ENCODE measurements around the gene RGL1.

RGL1 gene

DNA sequence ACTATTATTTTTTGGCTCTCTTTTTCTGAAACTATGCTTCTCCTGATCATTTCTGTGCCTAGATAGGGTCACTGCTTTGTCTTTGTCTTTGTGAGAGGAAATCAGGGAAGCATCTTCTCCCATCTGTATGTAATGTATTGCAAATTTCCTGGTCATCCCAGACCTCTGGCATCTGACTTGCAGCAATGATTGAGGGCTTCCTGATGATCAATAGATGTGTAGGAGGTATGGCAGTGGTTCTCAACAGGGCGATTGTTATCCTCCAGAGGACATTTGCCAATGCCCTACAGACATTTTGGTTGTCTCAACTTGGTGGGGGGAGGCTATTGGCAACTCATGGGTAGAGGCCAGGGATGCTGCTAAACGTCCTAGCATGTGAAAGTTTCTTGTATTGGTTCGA is 64.7 kb downstream of the RGL1 start:
- no peak for DNase-seq (ENCODE audit: low spot score)

DNA sequence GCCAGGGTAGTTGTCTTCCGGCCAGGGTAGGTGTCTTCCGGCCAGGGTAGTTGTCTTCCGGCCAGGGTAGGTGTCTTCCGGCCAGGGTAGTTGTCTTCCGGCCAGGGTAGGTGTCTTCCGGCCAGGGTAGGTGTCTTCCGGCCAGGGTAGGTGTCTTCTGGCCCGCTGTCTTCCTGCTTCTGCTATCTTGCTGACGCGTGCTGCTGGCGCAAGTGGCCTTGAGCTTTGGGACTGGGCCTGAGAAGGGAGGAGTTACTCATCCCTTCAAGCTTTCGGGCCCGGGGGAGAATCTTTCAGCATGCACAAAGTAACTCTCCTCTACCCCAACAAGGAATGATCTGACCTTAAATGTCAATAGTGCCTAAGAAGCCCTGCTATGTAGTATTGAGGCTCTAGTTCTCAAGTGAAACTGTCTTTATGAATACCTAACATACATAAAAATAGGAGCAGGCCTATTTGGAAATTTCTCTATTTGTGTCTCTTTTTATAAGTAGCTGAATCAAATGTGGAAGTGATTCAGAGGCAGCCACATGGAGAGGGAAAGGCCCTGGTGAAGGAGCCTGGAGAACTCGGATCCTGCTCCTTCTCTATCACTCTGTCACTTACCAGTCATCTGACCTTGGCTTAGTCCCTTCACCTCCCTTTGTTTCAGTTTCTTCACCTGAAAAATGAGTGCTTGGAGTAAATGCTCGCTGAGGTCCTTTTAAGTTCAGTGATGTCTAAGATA is 65.6 kb downstream of the RGL1 start:
- no peak for DNase-seq (ENCODE audit: low spot score)

DNA sequence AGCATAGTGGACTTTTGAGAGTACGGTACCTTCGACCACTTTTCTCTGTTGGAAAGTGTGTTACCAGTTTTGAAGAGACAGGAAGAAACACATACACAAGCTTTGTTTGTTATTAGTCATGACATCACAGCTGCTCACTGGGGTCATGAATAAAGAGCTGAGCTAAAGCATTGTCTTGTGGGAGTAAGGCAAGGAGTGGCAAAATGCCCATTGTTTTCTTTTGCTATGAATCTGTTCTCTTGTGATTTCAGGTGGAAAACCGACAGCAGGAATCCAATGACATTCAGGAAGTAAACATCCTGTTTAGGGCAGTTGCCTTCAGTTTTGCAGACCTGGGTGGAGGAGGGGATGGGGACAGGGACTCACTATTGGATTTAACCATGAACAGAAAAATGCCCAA is 66.2 kb downstream of the RGL1 start:
- no peak for DNase-seq (ENCODE audit: low spot score)

DNA sequence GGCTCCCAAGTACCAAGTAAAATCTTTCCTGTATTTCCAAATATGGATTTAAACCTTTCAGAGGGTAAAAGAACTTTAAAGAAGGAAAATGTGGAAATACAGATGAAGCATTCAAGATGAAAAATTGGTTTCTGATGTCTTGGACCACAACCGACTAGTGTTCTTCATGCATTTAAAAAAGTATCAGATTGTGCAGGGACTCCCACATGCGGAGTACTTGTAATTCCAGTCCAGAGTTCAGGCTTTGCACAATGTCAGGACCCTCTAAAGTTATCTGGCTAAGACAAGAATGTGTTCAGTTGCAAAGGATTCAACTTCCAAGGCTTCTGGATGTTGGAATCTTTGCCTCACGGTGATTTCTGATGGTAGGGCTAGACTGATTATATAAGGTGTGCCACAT is 66.7 kb downstream of the RGL1 start:
- DNase-seq (ENCODE audit: low spot score): no peak

DNA sequence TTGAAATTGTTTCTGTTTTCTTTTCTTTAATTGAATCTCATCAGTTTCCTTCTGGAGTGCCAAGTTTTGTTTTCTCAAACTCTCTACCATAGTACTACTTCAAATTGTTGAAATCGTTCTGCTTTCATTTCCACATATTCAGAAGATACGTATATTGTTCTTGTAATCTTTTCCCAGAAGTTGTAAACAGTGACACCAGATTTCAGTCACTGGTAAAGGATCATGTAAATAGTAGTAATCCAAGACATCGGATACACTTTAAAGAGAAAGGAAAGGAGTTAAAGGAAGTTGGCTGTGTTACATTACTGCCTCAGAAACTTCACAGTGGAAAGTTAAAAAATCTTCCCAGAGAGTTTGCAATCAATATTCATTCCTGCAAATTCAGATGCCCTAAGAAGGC is 67.5 kb downstream of the RGL1 start:
- DNase-seq (ENCODE audit: low spot score): no peak

DNA sequence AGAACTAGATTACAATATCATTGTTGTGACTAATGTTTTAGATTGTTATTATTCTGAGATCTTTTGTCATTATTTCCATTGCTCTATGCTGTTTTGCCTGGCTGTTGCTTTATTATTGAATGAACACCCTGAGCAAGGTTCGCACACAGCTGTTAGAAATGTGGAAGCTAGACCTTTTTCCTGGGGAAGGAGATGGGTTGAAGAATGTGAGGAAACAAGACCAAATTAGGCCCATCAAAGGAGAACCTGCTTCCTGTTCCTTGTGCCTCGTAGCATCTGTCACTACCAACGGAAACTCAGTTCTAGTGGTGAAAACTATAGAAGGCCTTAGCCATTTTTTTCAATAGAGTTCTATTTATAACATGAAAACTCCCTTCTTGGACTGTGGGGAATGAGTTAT is 68.7 kb downstream of the RGL1 start:
- DNase-seq (ENCODE audit: low spot score): no peak

DNA sequence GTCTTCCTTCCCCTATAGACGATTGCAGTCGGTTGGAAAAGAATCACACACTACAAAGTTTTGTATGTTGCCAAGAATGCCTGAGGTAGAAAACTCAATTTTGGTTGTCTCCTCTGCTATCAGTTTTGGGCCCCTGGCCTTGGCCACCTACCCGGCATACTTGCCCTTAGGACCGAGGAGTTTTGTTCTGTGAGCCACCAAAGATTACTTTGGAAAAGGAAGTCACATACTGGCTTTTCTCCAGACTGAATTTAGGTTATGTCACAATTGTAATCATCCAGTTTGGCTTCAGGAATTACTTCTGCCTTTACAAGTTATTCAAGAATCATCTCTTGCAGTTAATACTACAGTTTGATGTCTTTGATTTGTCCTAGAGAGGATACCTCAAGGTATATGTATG is 71.4 kb downstream of the RGL1 start:
- DNase-seq (ENCODE audit: low spot score): no peak

DNA sequence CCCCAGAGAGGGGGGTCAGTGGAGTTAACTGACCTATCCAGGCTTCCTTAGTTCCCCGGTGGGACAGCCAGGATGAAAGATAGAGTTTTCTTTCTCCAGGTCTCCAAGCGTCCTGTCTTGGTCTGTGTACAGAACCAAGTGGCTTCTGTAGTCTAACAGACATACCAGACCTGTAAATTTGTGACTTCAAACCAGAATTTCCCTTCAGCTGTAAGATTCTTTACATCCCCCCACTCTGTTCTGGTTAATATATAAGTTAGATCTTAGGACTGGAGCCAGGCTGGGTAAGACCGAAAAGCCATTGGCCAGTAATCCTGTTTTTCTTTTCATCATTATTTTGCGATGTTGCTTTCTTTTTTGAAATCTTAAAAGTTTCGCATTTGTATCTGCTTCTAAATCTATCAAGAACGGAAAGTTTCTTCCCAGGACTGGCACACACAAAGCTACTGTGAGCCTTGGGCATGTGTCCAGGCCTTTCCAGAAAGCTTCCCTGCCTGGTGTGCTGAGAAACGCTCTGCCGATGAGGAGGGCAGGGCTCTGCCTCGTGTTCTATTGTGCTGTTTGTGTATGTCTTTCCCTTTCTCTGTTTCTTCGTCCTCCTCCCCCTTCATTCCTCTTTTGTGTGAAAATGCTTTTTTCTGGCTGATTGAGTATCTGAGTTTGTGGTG is 72.3 kb downstream of the RGL1 start:
- no peak for DNase-seq (ENCODE audit: low spot score)

DNA sequence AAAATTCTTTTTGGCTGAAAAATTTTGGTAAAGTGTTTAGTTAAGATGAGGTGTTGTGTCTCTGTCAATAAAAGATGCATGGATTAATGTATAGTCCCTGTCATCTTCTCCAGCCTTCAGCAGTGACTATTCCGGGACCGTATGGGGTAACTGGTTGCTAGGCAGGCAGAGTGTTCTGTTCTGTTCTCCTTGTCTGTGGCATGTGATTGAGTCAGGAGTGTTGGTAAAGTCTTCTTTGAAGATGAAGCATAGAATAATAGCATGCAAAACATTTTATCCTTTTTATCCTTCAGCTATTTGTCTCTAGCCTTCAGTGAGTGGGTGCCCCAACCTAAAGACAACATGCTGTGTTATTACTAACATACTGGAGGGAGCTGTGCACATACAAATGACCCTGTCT is 74.6 kb downstream of the RGL1 start:
- DNase-seq (ENCODE audit: low spot score): no peak

DNA sequence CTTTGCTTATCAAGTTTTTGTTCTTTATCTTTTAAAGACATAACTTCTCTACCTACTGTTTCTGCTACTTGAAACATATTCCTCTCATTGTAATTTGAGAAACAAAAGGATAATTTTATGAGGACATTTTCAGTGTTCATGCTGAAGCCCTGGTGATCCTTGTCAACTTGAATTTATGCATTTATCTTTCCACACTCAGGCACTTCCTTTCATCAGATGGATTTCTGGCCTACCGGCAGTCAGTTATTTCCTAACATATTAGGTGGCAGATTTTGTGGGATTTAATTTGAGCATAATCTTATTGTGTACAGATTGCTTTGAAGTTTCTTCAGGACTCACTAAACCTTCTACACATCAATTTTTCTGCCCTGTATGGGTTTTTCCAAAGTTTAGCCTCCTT is 75.0 kb downstream of the RGL1 start:
- no peak for DNase-seq (ENCODE audit: low spot score)

DNA sequence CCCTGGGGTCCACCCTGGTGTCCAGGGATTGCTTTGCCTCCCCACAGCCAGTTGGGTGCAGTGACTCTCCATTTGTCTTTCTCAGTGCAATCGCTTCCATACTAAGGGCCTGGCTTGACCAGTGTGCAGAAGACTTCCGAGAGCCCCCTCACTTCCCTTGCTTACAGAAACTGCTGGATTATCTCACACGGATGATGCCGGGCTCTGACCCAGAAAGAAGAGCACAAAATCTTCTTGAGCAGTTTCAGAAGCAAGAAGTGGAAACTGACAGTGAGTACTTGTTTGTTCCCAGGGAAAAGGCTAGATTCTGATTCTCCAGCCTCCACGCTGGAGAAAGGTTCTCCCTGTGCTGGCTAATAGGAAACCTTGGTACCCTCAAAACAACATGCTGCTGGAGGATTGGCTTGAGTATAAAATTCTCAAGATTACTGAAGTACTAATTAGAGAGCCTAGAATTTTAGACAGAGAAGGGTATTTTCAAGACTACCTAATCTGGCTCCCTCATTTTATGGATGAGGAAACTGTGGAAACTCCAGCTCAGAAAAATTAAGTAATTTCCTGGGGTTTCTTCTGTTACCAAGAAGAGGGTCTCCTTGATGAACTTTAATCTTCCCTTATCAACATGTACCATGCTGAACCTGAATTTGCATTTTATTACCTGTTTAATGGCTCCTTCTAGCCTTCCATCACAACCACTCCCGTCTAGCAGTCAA is 75.8 kb downstream of the RGL1 start:
- no peak for DNase-seq (ENCODE audit: low spot score)

DNA sequence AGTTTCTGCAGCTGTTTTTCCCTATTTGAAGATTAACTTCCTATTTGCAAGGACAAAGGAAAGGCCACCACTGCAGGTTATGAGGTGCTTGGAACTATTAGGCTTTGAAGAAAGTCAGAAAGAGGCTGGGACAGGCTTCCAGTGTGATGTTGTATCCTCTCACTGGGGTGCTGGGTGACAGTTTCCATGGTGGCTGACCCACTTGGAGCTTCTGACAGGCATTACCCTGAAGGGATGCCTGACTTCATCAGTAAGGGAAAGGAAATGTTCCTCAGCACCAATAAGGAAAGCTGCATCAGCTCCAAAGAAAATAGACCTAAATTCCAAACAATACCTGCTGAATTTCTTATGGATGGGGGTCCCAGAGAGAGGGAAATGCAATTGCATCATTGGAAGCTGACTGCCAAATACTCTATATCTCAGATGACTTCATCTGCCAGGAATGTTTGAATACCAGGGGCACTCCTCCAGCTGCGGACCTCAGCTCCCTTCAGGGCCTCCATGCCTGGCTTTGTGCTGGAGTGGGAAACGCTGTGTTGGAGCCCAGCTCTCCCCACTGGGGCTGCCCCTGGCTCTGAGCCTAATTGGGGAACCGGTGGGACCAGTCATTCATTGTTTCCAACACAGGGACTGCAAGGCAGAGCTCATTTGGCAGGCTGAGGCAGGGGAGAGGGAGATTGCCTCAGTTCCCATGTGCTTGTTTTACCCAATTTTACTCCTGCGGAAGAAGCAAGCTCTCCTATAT is 76.6 kb downstream of the RGL1 start:
- no peak for DNase-seq (ENCODE audit: low spot score)

DNA sequence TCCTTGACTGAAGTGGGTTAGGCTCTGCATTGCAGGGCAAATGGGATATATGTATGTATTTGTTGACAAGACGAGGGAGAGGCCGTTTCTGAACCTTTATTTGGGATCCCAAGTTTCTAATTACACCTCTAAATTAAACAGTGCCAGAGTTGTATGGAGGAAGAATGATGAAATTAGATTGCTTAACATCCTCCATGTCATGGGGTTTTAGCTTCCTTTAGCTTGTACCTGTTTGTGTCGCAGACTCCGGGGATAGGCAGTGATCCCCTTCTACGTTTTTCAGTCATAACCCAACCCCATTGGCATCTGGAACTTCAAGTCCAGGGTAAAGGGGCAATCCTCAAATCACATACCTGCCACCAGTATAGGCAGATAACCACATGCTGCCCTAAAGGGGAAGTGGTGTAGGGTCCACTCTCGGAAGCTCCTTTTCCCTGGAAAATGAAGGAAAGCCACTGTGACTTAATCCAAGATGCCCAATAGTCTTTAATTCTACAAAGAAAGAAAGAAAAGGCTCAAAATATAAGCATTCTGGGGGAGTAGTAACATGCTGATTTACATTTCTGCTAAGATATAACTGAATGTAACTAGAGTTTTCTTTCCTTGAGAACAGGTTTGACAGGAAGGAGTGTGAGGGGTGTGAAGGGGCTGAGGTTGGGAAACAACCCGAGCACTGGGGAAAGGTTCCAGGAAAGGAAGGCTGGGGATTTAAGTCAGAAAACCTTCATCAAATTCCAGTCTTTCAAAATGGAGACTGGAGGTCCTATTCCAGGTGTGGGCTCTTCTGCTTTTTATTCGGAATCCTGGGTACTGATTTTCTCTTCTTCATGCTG is 77.6 kb downstream of the RGL1 start:
- DNase-seq (ENCODE audit: low spot score): no peak

DNA sequence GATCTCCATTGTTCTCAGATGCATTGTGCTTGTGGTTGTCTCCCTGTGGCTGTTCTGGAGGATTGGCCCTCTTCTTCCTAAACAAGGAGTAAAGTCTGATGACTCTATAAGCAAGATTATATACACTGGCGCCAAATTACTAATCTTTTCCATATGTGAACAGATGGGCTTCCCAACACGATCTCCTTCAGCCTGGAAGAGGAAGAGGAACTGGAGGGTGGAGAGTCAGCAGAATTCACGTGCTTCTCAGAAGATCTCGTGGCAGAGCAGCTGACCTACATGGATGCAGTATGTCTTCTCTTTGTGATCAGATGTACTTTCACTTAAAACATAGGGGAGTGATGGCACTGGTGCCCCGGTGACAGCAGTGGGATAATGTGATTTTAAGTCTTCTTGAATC is 78.7 kb downstream of the RGL1 start:
- DNase-seq (ENCODE audit: low spot score): no peak

DNA sequence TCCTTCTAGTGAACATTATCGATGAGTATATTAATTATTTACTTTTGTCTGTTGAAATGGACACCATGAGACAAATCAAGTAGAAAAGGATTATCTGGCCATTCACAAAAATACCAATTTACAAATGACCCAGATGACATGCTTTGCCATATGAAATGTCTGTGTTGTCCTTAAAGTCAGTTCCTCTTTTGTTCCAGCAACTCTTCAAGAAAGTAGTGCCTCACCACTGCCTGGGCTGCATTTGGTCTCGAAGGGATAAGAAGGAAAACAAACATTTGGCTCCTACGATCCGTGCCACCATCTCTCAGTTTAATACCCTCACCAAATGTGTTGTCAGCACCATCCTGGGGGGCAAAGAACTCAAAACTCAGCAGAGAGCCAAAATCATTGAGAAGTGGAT is 79.6 kb downstream of the RGL1 start:
- DNase-seq (ENCODE audit: low spot score): no peak

DNA sequence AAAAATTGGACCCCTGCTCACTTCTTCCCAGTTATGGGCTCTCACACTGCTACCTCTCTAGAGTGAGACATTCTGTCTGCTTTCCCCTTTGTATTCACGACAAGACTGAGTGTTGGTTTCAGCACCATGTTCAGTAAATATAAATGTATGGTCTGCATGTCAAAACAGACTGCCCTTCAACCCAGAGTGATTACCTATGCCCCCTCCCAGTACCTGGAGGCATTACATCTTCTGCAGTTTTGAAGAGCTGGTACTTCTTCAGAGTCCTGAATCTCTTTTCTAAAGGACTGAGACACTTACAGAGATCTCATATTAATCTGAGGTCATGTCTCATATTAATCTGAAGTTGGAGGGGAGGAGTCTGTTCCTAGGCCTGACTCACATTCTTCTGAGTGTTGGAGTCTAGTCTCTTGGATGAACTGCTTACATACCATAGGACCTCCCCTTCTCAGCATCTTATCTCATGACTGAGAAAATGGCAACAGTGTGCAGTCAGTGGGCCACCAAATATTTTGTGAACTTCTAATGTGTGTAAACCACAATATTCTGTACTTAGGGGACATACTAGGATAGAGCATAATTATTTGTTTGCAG is 80.3 kb downstream of the RGL1 start:
- no peak for DNase-seq (ENCODE audit: low spot score)

DNA sequence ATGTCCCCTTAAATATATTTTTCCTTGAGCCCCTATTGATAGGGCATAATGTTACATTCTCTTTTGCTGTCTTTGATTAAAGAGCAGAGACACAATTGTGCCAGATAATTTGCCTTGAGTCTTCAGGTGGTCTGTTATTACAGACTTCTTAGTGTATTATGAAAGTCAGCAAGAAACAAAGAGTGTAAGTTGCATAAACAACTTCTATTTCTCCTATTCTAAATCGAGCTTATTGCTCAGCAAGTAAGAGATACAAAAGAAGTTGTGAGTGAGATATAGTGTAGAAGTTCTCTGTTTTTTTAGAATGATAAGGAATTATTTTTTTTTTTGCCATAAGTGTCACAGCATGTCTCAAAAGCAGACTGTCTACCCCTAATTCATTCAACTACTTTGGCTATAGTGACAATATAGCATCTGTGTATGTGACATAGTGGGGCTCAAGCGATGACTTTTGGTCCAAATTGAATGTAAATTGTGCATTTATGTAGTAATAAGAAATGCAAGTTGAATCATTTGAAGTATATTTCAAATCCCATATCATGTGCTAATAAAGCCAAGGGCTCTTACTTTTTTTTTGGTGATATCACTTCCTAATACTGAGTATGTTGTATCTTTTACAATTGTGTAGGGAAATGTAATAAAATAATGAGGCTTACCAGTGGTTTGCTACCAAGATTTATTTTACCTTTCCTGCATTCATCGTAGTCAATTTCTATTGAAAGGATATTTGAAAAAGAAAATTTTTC is 81.3 kb downstream of the RGL1 start:
- DNase-seq (ENCODE audit: low spot score): no peak

DNA sequence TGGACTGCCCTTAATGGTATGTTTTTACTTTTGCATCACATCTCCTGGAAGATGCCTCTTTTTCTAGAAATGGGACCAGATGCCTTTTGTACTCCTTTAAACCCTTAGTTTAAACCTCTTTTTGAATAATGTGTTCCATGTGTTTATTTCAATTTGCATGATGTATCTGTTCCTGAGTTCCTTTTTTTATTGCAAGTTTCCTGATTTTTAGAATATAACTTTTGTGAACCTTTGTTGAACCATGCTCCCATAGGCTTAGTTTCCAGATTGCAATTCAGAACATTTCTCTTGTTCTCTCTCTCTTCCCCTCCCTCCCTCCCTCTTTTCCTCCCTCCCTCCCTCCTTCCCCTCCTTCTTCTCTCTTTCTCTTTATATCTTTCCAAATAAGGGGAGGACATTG is 81.9 kb downstream of the RGL1 start:
- no peak for DNase-seq (ENCODE audit: low spot score)

DNA sequence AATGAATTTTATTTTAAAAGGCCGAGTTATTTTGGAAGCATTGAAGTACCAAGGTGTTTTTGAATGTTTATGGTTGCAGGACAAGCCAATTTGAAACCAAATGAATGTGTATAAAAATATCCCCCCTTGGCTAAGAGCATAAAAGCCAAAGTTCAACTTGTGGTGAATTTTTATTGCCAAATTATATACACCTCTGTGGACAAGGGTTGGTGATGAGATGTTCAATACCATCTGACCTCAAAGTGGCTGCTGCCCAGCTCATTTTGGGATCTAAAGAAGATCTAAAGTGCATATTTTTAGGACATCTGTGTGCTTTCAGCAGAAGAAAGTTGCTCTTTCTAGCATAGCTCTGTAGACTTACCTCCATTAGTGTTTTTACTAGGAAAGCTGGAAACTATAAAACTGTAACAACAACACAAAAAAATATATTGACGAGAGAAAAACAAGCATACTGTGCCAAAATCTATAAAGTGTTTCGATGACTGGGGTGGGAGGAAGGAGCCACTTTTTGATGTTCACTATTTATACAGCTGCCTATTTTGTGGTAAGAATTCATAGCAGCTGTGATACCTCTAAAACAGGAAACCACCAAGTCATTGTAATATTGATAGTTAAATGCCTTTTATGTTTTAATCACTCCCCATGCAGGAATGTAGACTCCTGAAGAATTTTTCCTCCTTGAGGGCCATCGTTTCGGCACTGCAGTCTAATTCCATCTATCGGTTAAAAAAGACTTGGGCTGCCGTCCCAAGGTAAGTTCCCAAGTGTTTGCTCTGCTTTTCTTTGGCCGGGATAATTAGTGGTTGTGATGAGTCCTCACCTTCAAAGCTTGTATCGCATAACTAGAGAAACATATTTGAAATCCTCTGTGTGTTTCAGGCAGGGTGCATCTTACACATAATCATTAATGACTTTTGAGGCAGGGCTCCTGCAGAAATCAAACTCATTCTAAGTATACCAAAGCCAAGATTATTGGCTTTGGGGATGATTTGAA is 83.2 kb downstream of the RGL1 start:
- DNase-seq (ENCODE audit: low spot score): no peak

All from hematopoietic multipotent progenitor cell treated with erythropoietin and hydrocortisone succinate and interleukin-3 and kit ligand, for 17 days (in vitro differentiated cells).